ENCODE results near the gene HAUS7. TPM values are rescaled to one million over a fixed set of nuclear protein-coding genes. Genes with fewer than 3 reads are reported as not detected.

The HAUS7 gene
- total and polyA plus RNA-seq, 2 of the 8 experiments (the other 6 are each of a cell fraction or from before 2014, with no cell fraction given), result 45.4 to 54.0 TPM

GRCh38 chrX:153454901-153455550 lies 15.3 kb downstream of the HAUS7 start:
- Histone ChIP-seq H3K4me1 (replicated peaks in 1 of 4; ENCODE audit: control insufficient read depth in 3 of 4, insufficient read depth in 4 of 4, low read length in 3 of 4) (no peaks in the 10 kb centered on the region), H2AFZ (ENCODE audit: low read length) (no peak overlapping the region), H3K4me3 (ENCODE audit: extremely low read depth in 1 of 4, insufficient read depth in 2 of 4, low read depth in 3 of 4, low read length in 4 of 4) (no peak overlapping the region), H4K5ac (ENCODE audit: insufficient read length, low read depth, low read length) (no peak overlapping the region), H3K23me2 (ENCODE audit: low read depth, low read length) (no peaks in the 10 kb centered on the region), H3K9ac (replicated peaks in 1 of 4; ENCODE audit: extremely low read depth in 1 of 4, low read depth in 3 of 4, low read length in 3 of 4) (no peak overlapping the region), H4K20me1 (replicated peaks in 1 of 2; ENCODE audit: control insufficient read depth in 1 of 2, insufficient read depth in 2 of 2, low read length in 2 of 2) (peaks cover 0 to 2% of the 10 kb centered on the region in 2 experiments), H3K9me3 (ENCODE audit: insufficient read depth in 2 of 2, low read depth in 1 of 2, low read length in 1 of 2) (no peaks in the 10 kb centered on the region), H3K27me3 (replicated peaks in 1 of 4; ENCODE audit: control insufficient read depth in 3 of 4, extremely low read depth in 1 of 4, insufficient read depth in 3 of 4, low read length in 3 of 4) (no peaks in the 10 kb centered on the region), H3K27ac (ENCODE audit: low read depth, low read length) (no peak overlapping the region), H4K8ac (ENCODE audit: extremely low read depth, insufficient read depth, low read length) (no peak overlapping the region), H3K79me2 (ENCODE audit: control insufficient read depth in 1 of 2, insufficient read depth in 2 of 2, low read length in 2 of 2) (no peaks in the 10 kb centered on the region), H2BK12ac (ENCODE audit: low read depth, low read length) (no peak overlapping the region), H2BK15ac (ENCODE audit: low read length) (no peak overlapping the region), H3K36me3 (ENCODE audit: control insufficient read depth in 2 of 4, insufficient read depth in 4 of 4, low read length in 3 of 4) (peaks cover 0 to 10% (median 0%) of the 10 kb centered on the region in 4 experiments; a peak in 3 of 8 replicates), H3K4me2 (ENCODE audit: insufficient read depth in 1 of 2, low read depth in 2 of 2, low read length in 2 of 2) (no peak overlapping the region), H4K91ac (replicated peaks; ENCODE audit: insufficient read length, low read length) (no peak overlapping the region), H3K4ac (replicated peaks; ENCODE audit: insufficient read length, low read depth, low read length) (no peak overlapping the region), H3K14ac (ENCODE audit: insufficient read length) (no peak overlapping the region), H3K18ac (ENCODE audit: extremely low read depth, low read length) (no peak overlapping the region), H3K79me1 (ENCODE audit: low read depth, low read length) (no peaks in the 10 kb centered on the region), H2BK120ac (replicated peaks; ENCODE audit: low read depth, low read length) (no peak overlapping the region), H2BK20ac (ENCODE audit: low read length) (no peak overlapping the region), H3K56ac (replicated peaks; ENCODE audit: insufficient read length, low read depth, low read length) (no peak overlapping the region), H3K23ac (ENCODE audit: insufficient read length) (no peak overlapping the region), H2AK5ac (ENCODE audit: low read depth, low read length) (no peak overlapping the region), H2BK5ac (ENCODE audit: low read depth, low read length) (no peak overlapping the region)
- DNase-seq (ENCODE audit: low read depth in 1 of 2, low spot score in 2 of 2) (no peak), FAIRE-seq (no peak)
- no peak for TF ChIP-seq ATF2 (IDR thresholded peaks at IDR 0.05; ENCODE audit: low read length)
- TF ChIP-seq SP4 (IDR thresholded peaks at IDR 0.05; ENCODE audit: low read length), result no peak
- TF ChIP-seq HDAC6 (IDR thresholded peaks at IDR 0.05; ENCODE audit: low read depth, low read length), result no peak
- no peak for TF ChIP-seq CHD2 (IDR thresholded peaks at IDR 0.05; ENCODE audit: low read length)
- TF ChIP-seq JUND (IDR thresholded peaks at IDR 0.05; ENCODE audit: low read length), result no peak
- no peak for TF ChIP-seq GABPA (IDR thresholded peaks at IDR 0.05; ENCODE audit: borderline replicate concordance, insufficient read depth, low read length)
- no peak for TF ChIP-seq SIX5 (IDR thresholded peaks at IDR 0.05; ENCODE audit: low read depth, low read length)
- TF ChIP-seq TBP (IDR thresholded peaks at IDR 0.05; ENCODE audit: low read depth, low read length), result no peak
- WGBS, 2 experiments (ENCODE audit: extremely low coverage in 1 of 2, insufficient coverage in 1 of 2, insufficient read length in 1 of 2, insufficient replicate concordance in 2 of 2, low coverage in 1 of 2, low lambda C conversion rate in 2 of 2, missing lambda C conversion rate in 1 of 2), result 92% methylated on average over 8 of the region's 16 CpGs; no CpG with 5 or more reads in 1 of the 2 experiments
- ChIA-PET CTCF (ENCODE audit: partially characterized antibody) (interaction anchor here (1.3 to 1.7 kb wide), 3 partner anchors 17 to 84 kb away, joined by 4 read pairs; no protein-coding TSS in a partner anchor), POLR2A (ENCODE audit: partially characterized antibody) (interaction anchor here (1.2 kb wide), 1 partner anchor 9 kb away, joined by 3 read pairs; the partner anchor contains the start of gene TREX2)
